GM10266 (cell line): Measurements from ENCODE around the gene KRT4.
"Not testable (repeated sequence)": the region's sequence is repeated elsewhere in the genome, so short reads cannot be mapped to it uniquely, and the experiment has no call there.

Source experiments
- DNase-seq: peaks from one replicate; pipeline ENCODE4 v3.0.0; 2012; ENCODE audit errors: extremely low spot score
- TF ChIP-seq, protein P1 (sequence below): IDR thresholded peaks from 2 replicates; pipeline ENCODE4 v1.5.1; 2012; ENCODE audit warnings: mild to moderate bottlenecking, low read depth; ENCODE audit not compliant: control insufficient read depth, insufficient read depth; ENCODE audit errors: missing control alignments

The KRT4 gene

DNA sequence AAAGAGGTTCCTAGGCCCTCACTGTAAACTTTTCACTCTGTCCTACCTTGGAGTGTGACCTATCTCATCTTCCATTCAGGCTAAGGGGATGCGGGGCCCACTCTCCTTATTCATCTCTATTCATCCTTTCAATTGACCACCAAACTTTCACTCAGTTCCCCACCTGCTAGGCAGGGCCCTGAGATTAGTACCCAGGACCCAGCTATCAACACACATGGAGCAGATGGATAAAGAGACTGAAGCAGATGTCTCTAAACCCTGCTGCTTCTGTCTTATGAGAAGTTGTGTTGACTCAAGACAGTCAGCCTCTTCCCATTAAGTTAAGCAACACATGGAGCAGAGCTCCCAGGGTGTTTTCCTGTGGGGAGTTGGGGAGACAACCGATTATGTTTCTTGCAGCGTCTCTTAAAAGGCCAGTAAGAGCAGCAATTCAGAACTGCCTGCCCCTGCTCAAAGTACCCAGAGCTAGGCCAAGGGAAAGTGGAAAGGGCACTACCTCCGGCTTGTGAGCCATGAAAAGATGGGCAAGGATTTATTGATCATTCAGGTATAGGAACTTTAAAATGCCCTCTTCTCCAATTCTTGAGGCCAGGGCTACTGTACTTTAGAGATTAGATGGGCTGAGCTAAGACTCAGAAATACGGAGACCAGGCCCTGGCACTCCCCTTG, 47.4 kb downstream of the KRT4 start:
- TF ChIP-seq, protein P1, sequence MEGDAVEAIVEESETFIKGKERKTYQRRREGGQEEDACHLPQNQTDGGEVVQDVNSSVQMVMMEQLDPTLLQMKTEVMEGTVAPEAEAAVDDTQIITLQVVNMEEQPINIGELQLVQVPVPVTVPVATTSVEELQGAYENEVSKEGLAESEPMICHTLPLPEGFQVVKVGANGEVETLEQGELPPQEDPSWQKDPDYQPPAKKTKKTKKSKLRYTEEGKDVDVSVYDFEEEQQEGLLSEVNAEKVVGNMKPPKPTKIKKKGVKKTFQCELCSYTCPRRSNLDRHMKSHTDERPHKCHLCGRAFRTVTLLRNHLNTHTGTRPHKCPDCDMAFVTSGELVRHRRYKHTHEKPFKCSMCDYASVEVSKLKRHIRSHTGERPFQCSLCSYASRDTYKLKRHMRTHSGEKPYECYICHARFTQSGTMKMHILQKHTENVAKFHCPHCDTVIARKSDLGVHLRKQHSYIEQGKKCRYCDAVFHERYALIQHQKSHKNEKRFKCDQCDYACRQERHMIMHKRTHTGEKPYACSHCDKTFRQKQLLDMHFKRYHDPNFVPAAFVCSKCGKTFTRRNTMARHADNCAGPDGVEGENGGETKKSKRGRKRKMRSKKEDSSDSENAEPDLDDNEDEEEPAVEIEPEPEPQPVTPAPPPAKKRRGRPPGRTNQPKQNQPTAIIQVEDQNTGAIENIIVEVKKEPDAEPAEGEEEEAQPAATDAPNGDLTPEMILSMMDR = no peak
- DNase-seq = no peak

DNA sequence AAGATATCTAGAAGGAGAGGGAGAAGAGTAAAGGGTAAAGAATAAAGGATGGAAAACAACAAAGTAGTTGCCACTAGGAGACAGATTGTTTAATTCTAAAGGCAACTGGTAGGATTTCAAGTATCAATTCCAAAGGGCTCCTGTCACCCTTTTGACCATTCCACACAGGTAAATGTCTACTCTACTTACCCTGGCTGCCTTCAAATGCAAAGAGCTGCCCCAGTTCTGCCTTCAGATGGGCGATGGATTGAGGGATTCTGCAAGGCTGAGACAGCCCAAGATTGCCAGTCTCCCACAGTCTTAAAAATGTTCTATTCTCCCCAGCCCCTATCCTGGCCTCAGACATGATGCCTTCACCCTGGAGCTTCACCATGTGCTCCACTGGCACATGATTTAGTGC, 48.2 kb downstream of the KRT4 start:
- no peak for DNase-seq
- TF ChIP-seq, protein P1 = no peak

DNA sequence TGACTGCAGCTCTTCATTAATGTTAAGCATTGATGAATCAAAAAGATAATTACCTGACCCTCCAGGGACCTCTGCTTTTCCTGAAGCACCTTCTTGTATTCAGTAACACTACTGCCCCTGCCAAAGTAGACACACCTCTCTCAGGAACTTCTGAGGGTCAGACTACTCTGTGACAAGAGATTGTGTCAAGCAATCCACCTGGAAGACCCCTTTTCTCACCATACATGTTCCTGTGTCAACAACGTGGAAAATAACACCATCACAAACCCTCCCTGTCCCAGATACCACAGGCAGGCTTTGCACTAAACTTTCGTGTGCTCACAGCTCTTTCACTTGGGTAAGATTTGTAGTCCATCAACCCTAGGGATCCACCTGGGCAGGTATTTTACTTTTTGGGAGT, 49.9 kb downstream of the KRT4 start:
- TF ChIP-seq, protein P1 = no peak
- no peak for DNase-seq

- no peak for DNase-seq
- TF ChIP-seq, protein P1 = no peak
These were observed 50.8 kb downstream of the KRT4 start for GRCh38 chr12:52763036-52763659.

GRCh38 chr12:52761802-52762201, 52.1 kb downstream of the KRT4 start:
- DNase-seq = no peak
- TF ChIP-seq, protein P1 = no peak

GRCh38 chr12:52761218-52761617, 52.7 kb downstream of the KRT4 start:
- not testable (repeated sequence) for DNase-seq

- TF ChIP-seq, protein P1 = no peak
- no peak for DNase-seq
These were observed 53.3 kb downstream of the KRT4 start for GRCh38 chr12:52760623-52761022.

DNA sequence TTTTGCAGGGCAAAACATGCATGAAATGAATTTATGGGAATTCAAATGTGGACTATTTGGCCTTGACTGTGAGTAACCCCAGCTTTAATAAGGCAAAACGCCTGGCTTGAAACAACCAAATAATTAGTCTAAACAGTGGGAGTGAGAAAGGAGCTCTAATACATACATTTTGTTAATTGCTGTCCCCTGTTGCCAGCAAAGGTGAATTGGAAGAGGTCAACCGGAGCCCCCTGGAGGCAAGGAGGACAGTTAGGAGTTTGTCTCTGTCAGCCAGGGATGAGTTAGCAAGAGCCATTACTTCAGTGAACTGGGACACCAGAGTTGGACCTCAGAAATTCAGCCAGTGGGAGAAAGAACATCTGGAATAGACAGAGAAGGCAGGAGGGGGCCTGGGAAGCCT, 54.2 kb downstream of the KRT4 start:
- TF ChIP-seq, protein P1 = no peak
- DNase-seq = no peak
